NCI-H510A treated with DMSO at 0.1 percent for 48 hours (cell line): ENCODE results near the gene SIX1.

ENCODE experiments used
- DNase-seq: peaks from one replicate; lab custom pipeline; 2025; lab: John Stamatoyannopoulos, UW

SIX1 gene

GRCh38 chr14:60648934-60649874 lies at the start of gene SIX1:
Gene SIX1 (minus strand): TSS chr14:60649477. CDS start chr14:60649189, 288 bp downstream.
- DNase-seq, result peak; percentile 89

- no peak for DNase-seq
Observed at GRCh38 chr14:60695327-60695726, 46.0 kb upstream of the SIX1 start.

DNA sequence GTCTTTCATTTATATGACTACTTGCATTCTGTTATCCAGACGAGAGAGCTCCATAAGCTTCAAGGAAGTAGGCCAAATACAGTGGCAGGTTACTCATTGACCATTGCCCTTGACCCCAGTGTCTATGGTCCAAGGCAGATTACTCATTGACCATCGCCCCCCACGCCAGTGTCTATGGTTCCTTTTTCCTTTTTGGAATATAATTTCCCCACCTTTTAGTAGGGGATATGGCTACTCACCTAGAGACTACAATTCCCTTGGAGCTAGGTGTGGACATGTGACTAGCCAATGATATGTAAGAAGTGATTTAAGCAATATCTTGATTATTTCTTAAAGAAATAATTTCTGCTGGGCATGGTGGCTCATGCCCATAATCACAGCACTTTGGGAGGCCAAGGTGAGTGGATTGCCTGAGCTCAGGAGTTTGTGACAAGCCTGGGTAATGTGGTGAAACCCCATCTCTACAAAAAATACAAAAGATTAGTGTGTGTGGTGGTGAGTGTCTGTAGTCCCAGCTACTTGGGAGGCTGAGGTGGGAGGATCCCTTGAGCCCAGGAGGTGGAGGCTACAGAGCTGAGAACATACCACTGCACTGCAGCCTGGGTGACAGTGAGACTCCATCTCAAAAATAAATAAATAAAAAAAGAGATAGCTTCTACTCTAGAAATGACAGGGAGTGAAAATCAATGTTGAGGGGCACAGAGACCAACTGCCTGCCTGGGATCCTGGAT lies 42.3 kb upstream of the SIX1 start:
- DNase-seq, result no peak

DNA sequence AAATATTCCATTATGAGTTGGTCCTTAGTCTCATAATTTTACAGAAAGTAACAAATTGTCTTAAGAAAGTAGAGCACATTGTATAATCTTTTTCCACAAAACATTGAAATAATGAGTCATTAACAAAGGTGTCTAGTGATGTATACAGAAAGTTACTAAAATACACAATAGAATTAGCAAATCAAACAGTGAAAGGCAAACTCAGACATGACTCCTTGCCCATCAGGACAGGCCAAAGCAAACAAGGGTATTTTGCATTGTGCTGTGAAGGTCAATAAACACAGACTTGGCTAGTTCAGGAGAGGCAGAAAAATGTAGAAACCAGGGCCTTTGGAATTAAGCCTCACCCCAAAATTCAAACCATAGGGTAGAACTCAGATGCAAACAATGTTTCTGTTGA lies 37.6 kb upstream of the SIX1 start:
- no peak for DNase-seq

- no peak for DNase-seq
Observed at GRCh38 chr14:60684203-60684602, 34.9 kb upstream of the SIX1 start.

GRCh38 chr14:60681271-60681670 lies 32.0 kb upstream of the SIX1 start:
- DNase-seq, result no peak

DNA sequence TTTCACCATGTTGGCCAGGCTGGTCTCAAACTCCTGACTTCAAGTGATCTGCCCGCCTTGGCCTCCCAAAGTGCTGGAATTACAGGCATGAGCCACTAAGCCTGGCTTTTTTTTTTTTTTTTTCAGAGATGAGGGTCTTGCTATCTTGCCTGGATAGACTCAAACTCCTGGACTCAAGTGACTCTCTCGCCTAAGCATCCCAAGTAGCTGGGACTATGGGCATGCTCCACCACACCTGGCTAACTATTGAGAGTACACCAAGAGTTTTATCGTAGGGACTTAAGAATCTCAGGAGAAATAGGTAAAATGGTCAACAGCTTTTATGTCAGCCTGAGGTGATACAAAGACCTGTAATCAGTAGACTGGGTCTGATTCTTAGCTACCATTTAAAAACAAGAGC lies 31.2 kb upstream of the SIX1 start:
- no peak for DNase-seq

GRCh38 chr14:60679566-60680258 lies 30.4 kb upstream of the SIX1 start:
- DNase-seq, result no peak

DNA sequence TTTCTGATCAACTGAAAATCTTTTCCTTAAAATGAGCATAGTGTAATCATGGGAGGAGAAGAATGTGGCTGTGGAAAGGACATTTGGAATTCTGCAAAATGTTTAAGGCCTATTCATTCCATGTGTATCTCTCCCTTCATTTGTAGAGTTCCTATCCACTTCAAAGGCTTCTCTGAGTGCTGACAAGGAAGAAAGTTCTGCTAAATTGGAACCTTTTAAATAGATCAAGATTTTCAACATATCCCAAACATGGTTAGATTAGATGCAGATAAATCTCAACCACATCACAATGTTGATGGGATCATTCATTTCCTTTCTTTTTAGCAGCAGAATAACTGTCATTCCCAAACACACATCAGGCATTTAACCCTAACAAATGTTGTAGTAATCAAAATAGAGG lies 28.4 kb upstream of the SIX1 start:
- DNase-seq, result no peak

GRCh38 chr14:60670989-60671388 lies 21.7 kb upstream of the SIX1 start:
- DNase-seq, result no peak

DNA sequence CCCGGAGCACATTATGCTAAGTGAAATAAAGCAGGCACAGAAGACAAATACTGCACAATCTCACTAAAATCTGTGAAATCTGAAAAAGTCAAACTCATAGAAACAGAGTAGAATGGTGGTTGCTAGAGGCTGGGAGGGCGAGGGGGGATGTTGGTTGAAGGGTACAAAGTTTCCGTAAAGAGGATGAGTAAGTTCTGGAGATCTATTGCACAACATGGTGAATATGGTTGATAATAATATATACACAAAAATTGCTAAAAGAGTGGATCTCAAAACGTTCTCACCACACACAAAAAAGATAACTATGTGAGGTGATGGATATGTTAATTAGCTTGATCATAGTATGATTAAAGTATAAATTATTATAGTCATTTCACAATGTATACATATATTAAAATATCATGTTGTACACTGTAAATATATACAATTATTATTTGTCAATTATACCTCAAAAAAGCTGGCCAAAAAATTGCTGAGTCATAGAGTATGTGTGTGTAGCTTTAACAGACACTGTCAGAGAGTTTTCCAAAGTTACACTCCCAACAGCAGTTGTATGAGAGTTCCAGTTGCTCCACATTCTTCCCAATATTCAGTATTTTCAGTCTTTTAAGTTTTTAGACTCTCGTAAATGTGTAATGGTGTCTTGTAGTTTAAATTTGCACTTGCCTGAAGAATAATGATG lies 19.3 kb upstream of the SIX1 start:
- DNase-seq, result no peak

- DNase-seq, result peak; percentile 98
Observed at GRCh38 chr14:60665177-60665550, 15.9 kb upstream of the SIX1 start.

- DNase-seq, result no peak
Observed at GRCh38 chr14:60662982-60663381, 13.7 kb upstream of the SIX1 start.

DNA sequence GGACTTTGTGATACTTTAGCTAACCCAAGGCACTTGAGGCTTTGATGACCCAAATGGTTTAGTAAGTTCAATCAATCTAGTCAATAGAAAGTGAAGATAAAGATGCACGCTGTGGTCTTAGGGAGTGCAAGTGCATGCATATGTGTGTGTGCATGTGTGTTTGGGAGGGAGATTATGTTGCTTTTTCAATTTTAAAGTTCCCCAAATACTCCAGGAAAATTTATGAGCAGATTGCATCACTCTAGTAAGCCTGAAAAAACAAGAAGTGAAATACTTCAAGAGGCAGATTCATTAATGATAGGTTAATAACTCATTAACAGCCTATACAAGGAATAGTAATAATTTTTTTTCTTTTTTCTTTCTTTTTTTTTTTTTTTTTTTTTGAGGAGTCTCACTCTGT lies 12.4 kb upstream of the SIX1 start:
- DNase-seq, result no peak

DNA sequence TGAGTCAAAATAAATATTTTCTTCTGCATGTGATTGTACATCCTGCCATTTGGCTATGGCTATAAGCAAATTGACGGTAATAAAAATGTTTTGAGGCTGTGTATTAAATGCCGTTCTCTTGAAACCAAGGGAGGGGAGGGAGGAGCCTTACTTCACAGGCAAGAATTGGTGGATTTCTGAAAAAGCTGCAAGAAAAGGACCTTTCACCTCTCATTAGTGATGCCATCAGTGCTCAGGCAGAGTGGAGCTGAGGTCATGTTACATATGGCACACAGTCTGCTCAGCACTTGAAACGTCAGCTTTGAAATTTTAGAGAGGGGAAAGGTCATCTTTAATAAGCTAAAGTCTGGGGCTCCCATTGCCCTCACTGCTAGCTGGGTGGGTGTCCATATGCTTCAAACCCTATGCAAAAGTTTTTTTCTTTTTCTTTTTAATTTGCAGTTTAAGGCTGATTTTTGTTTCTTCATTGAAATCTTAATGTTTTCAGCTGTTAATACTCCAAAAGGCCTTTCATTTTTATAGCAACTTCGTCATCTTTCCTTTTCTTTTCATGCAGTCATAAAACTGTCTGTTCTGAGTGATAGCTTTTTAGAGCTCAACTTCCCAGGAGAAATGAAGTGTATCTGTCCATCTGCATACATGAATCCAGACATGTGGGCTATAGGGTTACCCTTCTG lies 9.8 kb upstream of the SIX1 start:
- peak; percentile 52 for DNase-seq

- peak; percentile 46 for DNase-seq
Observed at GRCh38 chr14:60658211-60658690, 9.0 kb upstream of the SIX1 start.

GRCh38 chr14:60657456-60658210 lies 8.4 kb upstream of the SIX1 start:
- peak; percentile 58 for DNase-seq

DNA sequence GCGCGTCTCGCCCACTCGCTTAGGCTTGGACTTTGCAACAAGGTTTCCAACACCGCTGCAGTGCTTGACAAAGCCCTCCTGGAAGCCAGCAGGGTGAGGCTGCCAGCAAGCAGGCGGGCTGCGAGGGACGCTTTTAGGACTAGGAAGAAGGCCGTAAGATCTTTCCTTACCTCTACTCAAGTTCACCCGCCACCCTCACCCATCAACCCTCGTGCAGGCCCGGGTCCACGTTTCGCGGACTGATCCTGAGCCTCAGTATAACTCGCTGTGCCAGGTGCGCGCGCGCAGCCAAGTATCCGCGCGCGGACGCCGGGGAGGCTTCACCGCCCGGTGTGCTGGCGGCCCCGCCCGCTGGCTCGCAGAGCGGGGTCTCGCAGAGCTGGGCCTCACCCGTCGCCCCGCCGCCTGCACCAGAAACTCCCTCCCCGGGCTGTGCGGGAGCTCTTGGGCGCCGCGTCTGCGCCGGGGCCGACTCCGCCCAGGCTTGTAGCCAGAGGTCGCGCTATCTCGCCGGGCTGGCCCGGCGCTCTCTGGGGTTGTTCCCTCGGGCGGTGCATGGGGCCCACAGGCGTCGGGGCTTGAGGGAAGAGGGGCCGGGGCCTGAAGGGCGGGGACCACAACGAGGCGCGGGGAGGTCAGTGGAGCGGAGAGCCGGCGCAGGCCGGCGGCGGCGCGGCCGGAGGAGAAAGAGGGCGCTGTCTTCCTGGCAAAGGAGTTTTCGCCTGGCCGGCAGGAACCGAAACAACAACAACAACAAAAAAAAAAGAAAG lies 7.6 kb upstream of the SIX1 start:
- DNase-seq, result peak; percentile 89

DNA sequence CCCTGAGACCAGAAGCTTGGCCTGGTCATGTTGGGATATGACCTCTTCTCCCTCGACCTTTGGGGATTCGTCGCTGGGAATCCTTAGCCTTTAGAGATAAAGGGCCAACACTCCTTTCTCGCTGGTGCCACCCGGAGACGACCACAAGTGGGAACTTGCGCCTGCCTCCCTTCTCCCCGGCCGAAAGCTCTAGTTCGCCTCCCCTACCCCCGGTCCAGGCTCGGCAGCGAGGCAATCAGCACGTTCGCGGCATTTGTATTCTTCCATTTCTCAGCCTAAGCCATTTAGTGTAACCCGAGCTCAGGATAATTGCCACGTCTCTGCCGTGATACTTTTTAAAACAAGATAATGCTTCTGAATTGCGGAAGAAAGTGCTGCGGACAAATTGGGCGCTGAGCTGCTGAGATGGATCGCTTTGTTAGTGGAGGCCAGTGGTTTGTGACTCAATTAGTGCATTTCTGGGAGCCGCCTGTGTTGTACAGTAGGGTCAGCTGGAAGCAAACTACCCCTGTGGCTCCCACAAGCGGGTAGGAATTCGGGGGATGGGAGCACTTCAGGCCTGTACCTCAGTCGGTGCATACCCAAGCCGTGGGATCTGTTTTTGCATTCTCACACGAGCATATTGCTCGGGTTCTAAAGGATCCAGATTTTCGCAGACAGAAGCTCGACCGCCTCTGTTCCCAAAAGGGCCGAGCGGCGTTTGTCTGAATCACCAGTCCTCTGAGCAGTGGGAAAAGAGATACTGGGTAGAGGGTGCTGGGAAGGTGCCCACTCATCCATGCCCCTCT lies 6.8 kb upstream of the SIX1 start:
- peak; percentile 25 for DNase-seq
